Loucy (cell line): ENCODE measurements around the gene CUEDC1.

Source experiments
- H2AFZ ChIP-seq: fragments of 200-600 bp; sonication (generic); 2 replicates; pipeline ENCODE4 v1.6.0; 2016; ENCODE audit warnings: antibody characterized with exemption, mild to moderate bottlenecking, low read length, moderate library complexity
- H3F3A ChIP-seq: fragments of 200-600 bp; 2 replicates; pipeline ENCODE4 v1.6.0; 2016; ENCODE audit warnings: antibody characterized with exemption, low read depth, mild to moderate bottlenecking
- H3K27me3 ChIP-seq: fragments of 200-600 bp; sonication (generic); 2 replicates; pipeline ENCODE4 v1.6.1; 2014; ENCODE audit warnings: low read length, mild to moderate bottlenecking; ENCODE audit not compliant: insufficient read depth, poor library complexity, severe bottlenecking
- H3K36me3 ChIP-seq: fragments of 200-600 bp; sonication (generic); 2 replicates; pipeline ENCODE4 v1.6.1; 2016; ENCODE audit warnings: low read length; ENCODE audit not compliant: insufficient read depth
- H3K4me1 ChIP-seq: fragments of 200-600 bp; sonication (generic); 2 replicates; pipeline ENCODE4 v1.5.1; 2014; ENCODE audit warnings: low read length, mild to moderate bottlenecking; ENCODE audit not compliant: insufficient read depth, poor library complexity, severe bottlenecking
- H3K4me2 ChIP-seq: fragments of 200-600 bp; sonication (generic); 2 replicates; pipeline ENCODE4 v1.6.0; 2014; ENCODE audit warnings: antibody characterized with exemption, low read length, low read depth, mild to moderate bottlenecking; ENCODE audit not compliant: poor library complexity, severe bottlenecking
- H3K4me3 ChIP-seq: fragments of 200-600 bp; sonication (generic); 2 replicates; pipeline ENCODE4 v1.5.1; 2014; ENCODE audit warnings: low read length, mild to moderate bottlenecking, mixed read lengths; ENCODE audit not compliant: poor library complexity, severe bottlenecking
- H3K79me2 ChIP-seq: fragments of 200-600 bp; sonication (generic); 2 replicates; pipeline ENCODE4 v1.6.1; 2014; ENCODE audit warnings: low read length; ENCODE audit not compliant: insufficient read depth
- H3K9ac ChIP-seq: fragments of 200-600 bp; sonication (generic); 2 replicates; pipeline ENCODE4 v1.6.0; 2014; ENCODE audit warnings: mild to moderate bottlenecking, low read depth, low read length, moderate library complexity; ENCODE audit not compliant: poor library complexity, severe bottlenecking
- H3K9me2 ChIP-seq: fragments of 200-600 bp; sonication (generic); replicated peaks from 2 replicates; pipeline ENCODE4 v1.6.1; 2016; ENCODE audit warnings: low read depth, low read length, mixed read lengths
- H3K9me3 ChIP-seq: fragments of 200-600 bp; sonication (generic); 2 replicates; pipeline ENCODE4 v1.6.1; 2014; ENCODE audit warnings: mild to moderate bottlenecking, antibody characterized with exemption, low read length, low read depth; ENCODE audit not compliant: insufficient read depth
- H4K20me1 ChIP-seq: fragments of 200-600 bp; sonication (generic); 2 replicates; pipeline ENCODE4 v1.6.0; 2014; ENCODE audit warnings: antibody characterized with exemption, low read length, mild to moderate bottlenecking; ENCODE audit not compliant: insufficient read depth, poor library complexity, severe bottlenecking
- EZH2phosphoT487 ChIP-seq: fragments of 200-600 bp; IDR thresholded peaks from 2 replicates; pipeline ENCODE4 v1.6.1; 2018; ENCODE audit warnings: antibody characterized with exemption, mild to moderate bottlenecking, moderate library complexity, borderline replicate concordance
- TF ChIP-seq, protein P1 (sequence below): fragments of 200-600 bp; sonication (generic); conservative IDR thresholded peaks from 2 replicates; pipeline ENCODE4 v1.5.1; 2014; ENCODE audit warnings: mild to moderate bottlenecking, antibody characterized with exemption, low read length

The CUEDC1 gene

GRCh38 chr17:57889252-57889651 lies 66.0 kb downstream of the CUEDC1 start:
- no peaks in the 10 kb centered on the region for H3K27me3 ChIP-seq
- no peak overlapping the region for H2AFZ ChIP-seq
- no peak overlapping the region for H3K9ac ChIP-seq
- no peaks in the 10 kb centered on the region for H3K9me3 ChIP-seq
- no peak for TF ChIP-seq EZH2phosphoT487
- TF ChIP-seq, protein P1, sequence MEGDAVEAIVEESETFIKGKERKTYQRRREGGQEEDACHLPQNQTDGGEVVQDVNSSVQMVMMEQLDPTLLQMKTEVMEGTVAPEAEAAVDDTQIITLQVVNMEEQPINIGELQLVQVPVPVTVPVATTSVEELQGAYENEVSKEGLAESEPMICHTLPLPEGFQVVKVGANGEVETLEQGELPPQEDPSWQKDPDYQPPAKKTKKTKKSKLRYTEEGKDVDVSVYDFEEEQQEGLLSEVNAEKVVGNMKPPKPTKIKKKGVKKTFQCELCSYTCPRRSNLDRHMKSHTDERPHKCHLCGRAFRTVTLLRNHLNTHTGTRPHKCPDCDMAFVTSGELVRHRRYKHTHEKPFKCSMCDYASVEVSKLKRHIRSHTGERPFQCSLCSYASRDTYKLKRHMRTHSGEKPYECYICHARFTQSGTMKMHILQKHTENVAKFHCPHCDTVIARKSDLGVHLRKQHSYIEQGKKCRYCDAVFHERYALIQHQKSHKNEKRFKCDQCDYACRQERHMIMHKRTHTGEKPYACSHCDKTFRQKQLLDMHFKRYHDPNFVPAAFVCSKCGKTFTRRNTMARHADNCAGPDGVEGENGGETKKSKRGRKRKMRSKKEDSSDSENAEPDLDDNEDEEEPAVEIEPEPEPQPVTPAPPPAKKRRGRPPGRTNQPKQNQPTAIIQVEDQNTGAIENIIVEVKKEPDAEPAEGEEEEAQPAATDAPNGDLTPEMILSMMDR = no peak
- H3K36me3 ChIP-seq = no peaks in the 10 kb centered on the region
- H3K4me2 ChIP-seq = no peak overlapping the region
- H3K9me2 ChIP-seq = no peaks in the 10 kb centered on the region
- no peaks in the 10 kb centered on the region for H4K20me1 ChIP-seq
- no peaks in the 10 kb centered on the region for H3K79me2 ChIP-seq
- H3F3A ChIP-seq = no peaks in the 10 kb centered on the region
- peaks cover 16% of the 10 kb centered on the region for H3K4me1 ChIP-seq
- H3K4me3 ChIP-seq = no peak overlapping the region

- no peaks in the 10 kb centered on the region for H4K20me1 ChIP-seq
- no peaks in the 10 kb centered on the region for H3K9me2 ChIP-seq
- no peaks in the 10 kb centered on the region for H3K79me2 ChIP-seq
- TF ChIP-seq, protein P1 = no peak
- no peak overlapping the region for H3K4me3 ChIP-seq
- no peaks in the 10 kb centered on the region for H3F3A ChIP-seq
- H3K9ac ChIP-seq = no peak overlapping the region
- H3K9me3 ChIP-seq = no peaks in the 10 kb centered on the region
- no peak overlapping the region for H2AFZ ChIP-seq
- H3K4me2 ChIP-seq = no peak overlapping the region
- no peaks in the 10 kb centered on the region for H3K36me3 ChIP-seq
- H3K27me3 ChIP-seq = no peaks in the 10 kb centered on the region
- peaks cover 16% of the 10 kb centered on the region for H3K4me1 ChIP-seq
Observed at GRCh38 chr17:57888311-57889216, 66.6 kb downstream of the CUEDC1 start.

DNA sequence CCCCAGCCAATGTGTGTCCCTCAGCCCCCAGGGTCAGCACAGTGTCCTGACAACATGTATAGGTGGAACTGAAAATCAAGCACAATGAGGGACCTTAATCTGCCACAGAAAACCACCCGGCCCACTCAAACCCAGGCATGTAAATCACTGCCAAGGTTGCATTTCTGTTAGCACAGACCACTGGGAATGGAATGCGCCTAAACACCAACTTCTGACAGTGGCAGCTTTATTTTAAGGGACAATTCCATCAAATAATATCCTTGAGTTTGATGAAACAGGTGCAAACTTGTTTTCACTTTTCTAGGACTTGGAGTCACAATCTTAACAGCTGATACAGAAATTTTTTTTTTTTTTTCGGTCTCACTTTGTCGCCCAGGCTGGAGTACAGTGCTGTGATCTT lies 68.1 kb downstream of the CUEDC1 start:
- H3K4me1 ChIP-seq = peaks cover 14% of the 10 kb centered on the region

More for the DNA sequence above, 68.1 kb downstream of the CUEDC1 start:
- Histone ChIP-seq H3F3A (no peaks in the 10 kb centered on the region), H4K20me1 (no peaks in the 10 kb centered on the region), H3K9me3 (no peaks in the 10 kb centered on the region), H3K9me2 (no peaks in the 10 kb centered on the region), H3K4me2 (no peak overlapping the region), H3K9ac (no peak overlapping the region), H3K4me3 (no peak overlapping the region), H3K27me3 (no peaks in the 10 kb centered on the region), H3K79me2 (no peaks in the 10 kb centered on the region), H2AFZ (no peak overlapping the region), H3K36me3 (no peaks in the 10 kb centered on the region)
- TF ChIP-seq, protein P1 = no peak
- TF ChIP-seq EZH2phosphoT487 = no peak
